IPS-18c (cell line): ENCODE measurements around the gene MGAT5B.

ENCODE experiments used
- H3K4me3 ChIP-seq: 2 replicates; pipeline ENCODE4 v1.7.0; 2013; ENCODE audit warnings: low read depth, mild to moderate bottlenecking, low read length, moderate library complexity; ENCODE audit not compliant: insufficient read depth
- H3K9me3 ChIP-seq: one replicate; pipeline ENCODE4 v1.6.1; 2013; ENCODE audit warnings: mild to moderate bottlenecking, low read length, moderate library complexity; ENCODE audit not compliant: control insufficient read depth, insufficient read depth

The MGAT5B gene

DNA sequence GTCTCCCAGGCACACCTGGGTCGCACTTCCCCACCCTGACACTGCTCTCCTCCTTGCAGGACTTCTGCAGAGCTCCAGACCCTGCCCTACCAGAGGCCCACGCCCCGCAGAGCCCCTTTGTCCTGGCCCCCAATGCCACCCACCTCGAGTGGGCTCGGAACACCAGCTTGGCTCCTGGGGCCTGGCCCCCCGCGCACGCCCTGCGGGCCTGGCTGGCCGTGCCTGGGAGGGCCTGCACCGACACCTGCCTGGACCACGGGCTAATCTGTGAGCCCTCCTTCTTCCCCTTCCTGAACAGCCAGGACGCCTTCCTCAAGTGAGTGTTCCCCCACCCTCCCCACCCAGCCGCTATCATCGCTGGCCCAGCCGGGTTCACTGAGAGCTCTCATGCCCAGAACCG lies 79.6 kb downstream of the MGAT5B start:
- H3K4me3 ChIP-seq: no peak overlapping the region
- H3K9me3 ChIP-seq: no peaks in the 10 kb centered on the region

GRCh38 chr17:76948301-76948700 lies 80.1 kb downstream of the MGAT5B start:
- Histone ChIP-seq H3K9me3 (no peaks in the 10 kb centered on the region), H3K4me3 (no peak overlapping the region)

- H3K9me3 ChIP-seq: no peaks in the 10 kb centered on the region
- no peak overlapping the region for H3K4me3 ChIP-seq
Measured at GRCh38 chr17:76948726-76949342, 80.6 kb downstream of the MGAT5B start.

- no peaks in the 10 kb centered on the region for H3K9me3 ChIP-seq
- no peak overlapping the region for H3K4me3 ChIP-seq
Measured at GRCh38 chr17:76949913-76950695, 81.9 kb downstream of the MGAT5B start.

GRCh38 chr17:76951375-76951905 lies 83.2 kb downstream of the MGAT5B start:
- no peak overlapping the region for H3K4me3 ChIP-seq
- no peaks in the 10 kb centered on the region for H3K9me3 ChIP-seq

DNA sequence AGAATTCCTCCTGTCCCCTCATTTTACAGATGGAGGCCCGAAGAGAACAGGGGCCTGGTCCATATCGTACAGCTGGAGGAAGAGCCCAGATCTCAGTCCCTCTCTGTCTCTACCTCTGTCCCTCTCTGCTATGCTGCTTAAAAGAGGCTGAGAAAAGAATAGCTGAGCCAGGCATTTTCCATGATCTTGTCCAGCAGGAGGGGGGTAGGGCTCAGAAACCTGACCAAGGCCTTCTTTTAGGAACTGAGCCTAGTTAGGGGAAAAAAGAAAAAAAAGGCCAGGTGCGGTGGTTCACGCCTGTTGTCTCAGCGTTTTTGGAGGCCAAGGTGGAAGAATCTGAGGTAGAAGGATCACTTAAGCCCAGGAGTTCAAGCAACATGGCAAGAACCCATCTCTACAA lies 84.2 kb downstream of the MGAT5B start:
- Histone ChIP-seq H3K4me3 (no peak overlapping the region), H3K9me3 (no peaks in the 10 kb centered on the region)

DNA sequence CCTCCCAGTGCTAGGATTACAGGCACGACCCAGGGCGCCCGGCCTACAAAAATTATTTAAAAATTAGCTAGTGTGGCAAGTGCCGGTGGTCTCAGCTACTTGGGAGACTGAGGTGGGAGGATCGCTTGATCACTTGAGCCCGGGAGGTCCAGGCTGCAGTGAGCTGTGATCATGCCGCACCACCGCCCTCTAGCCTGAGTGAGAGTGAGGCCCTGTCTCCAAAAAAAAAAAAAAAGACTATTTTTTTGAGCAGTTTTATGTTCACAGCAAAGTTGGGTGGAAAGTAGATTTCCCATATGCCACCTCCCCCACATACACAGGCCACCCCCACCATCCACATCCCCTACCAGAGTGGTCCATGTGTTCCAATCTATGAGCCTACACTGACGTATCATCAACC lies 84.9 kb downstream of the MGAT5B start:
- no peak overlapping the region for H3K4me3 ChIP-seq

GRCh38 chr17:76953946-76954345 lies 85.7 kb downstream of the MGAT5B start:
- no peak overlapping the region for H3K4me3 ChIP-seq
- H3K9me3 ChIP-seq: no peaks in the 10 kb centered on the region

More for the DNA sequence above, 84.9 kb downstream of the MGAT5B start:
- no peaks in the 10 kb centered on the region for H3K9me3 ChIP-seq

DNA sequence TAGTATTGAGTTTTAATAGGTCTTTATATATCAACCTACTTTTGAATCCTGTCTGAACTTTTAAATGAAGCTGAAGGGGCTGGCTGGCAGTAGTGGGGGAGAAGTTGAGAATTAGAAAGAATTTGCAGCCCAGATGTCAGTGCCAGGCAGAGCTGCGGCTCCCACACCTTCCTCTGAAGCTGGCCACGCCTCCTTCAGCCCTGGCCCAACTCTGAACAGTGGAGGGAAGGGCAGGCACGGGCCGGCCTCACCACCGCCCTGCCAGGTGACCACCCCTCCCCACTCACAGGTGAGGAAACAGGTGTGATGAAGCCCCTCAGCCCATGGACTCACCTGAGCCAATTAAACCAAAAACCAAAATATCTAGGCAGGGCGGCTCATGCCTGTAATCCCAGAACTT lies 87.0 kb downstream of the MGAT5B start:
- Histone ChIP-seq H3K4me3 (no peak overlapping the region), H3K9me3 (no peaks in the 10 kb centered on the region)

GRCh38 chr17:76956846-76957540 lies 88.8 kb downstream of the MGAT5B start:
- Histone ChIP-seq H3K9me3 (no peaks in the 10 kb centered on the region), H3K4me3 (no peak overlapping the region)

GRCh38 chr17:76957678-76958464 lies 89.7 kb downstream of the MGAT5B start:
- no peaks in the 10 kb centered on the region for H3K9me3 ChIP-seq
- no peak overlapping the region; the same call in 1 of the 2 replicates for H3K4me3 ChIP-seq

GRCh38 chr17:76958974-76959373 lies 90.8 kb downstream of the MGAT5B start:
- no peaks in the 10 kb centered on the region for H3K9me3 ChIP-seq
- no peak overlapping the region for H3K4me3 ChIP-seq

- no peaks in the 10 kb centered on the region for H3K9me3 ChIP-seq
- H3K4me3 ChIP-seq: no peak overlapping the region
Measured at GRCh38 chr17:76961869-76962268, 93.7 kb downstream of the MGAT5B start.

DNA sequence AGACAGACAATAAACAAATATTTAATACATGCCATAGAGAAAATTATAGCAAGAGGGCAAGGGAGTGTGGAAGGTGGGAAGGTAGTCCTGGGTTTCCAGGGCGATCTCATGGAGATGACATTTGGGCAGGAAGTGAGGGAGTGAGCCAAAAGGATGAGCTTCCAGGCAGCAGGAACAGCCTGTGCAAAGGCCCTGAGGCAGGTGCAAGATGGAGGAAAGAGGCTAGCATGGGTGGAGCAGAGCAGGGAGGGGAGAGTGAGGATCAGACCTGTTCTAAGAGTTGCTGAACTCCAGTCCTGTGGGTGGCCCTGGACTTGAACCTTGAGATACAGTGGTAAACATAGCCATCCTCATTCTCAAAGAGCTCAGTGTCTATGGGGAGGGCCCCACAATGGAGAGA lies 94.7 kb downstream of the MGAT5B start:
- Histone ChIP-seq H3K9me3 (no peaks in the 10 kb centered on the region), H3K4me3 (no peak overlapping the region)

DNA sequence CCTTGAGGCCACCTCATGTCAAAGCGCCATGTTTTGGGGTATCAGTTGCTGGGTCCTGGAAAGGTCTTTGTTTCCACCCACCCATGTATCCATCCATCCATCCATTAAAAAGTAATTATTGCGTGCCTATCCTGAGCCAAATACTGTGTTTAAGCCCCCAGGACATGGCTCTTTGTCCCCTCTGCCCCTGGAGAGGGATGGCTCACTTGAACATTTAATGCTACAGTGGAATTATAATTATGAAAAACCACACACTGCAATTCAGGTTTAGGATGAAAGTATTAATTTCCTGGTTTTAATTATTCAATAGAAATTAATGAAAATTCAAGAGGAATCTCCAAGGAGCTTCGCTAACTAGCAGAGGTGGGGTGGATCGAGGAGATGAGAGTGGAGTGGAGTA lies 97.8 kb downstream of the MGAT5B start:
- no peak overlapping the region for H3K4me3 ChIP-seq
- H3K9me3 ChIP-seq: no peaks in the 10 kb centered on the region

- no peaks in the 10 kb centered on the region for H3K9me3 ChIP-seq
- no peak overlapping the region for H3K4me3 ChIP-seq
Measured at GRCh38 chr17:76966486-76967181, 98.4 kb downstream of the MGAT5B start.

- Histone ChIP-seq H3K4me3 (no peak overlapping the region), H3K9me3 (no peaks in the 10 kb centered on the region)
Measured at GRCh38 chr17:76967762-76968161, 99.6 kb downstream of the MGAT5B start.
